ENCODE data around the gene CEACAM19. TPM values are rescaled to one million over a fixed set of nuclear protein-coding genes. Genes with fewer than 3 reads are reported as not detected.

Gene CEACAM19
- total and polyA plus RNA-seq, 2 donors (not counting 3 experiments of a cell fraction or from before 2014, with no cell fraction given) = 9.9 to 14.5 TPM

DNA sequence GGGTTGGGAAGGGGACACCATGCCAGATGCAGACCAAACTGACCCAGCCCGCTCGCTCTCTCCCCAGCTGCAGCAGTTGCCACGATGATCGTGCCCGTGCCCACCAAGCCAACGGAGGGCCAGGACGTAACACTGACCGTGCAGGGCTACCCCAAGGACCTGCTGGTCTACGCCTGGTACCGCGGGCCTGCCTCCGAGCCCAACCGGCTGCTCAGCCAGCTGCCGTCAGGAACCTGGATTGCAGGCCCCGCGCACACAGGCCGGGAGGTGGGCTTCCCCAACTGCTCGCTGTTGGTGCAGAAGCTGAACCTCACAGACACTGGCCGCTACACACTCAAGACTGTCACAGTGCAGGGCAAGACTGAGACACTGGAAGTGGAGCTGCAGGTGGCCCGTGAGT lies 36.5 kb downstream of the CEACAM19 start:
- no peaks in the 10 kb centered on the region for H3K27me3 ChIP-seq (ENCODE audit: control insufficient read depth in 2 of 2, insufficient read depth in 2 of 2, low read length in 2 of 2)
- H3K79me2 ChIP-seq (ENCODE audit: control insufficient read depth, insufficient read depth, low read length) = no peaks in the 10 kb centered on the region
- H2AFZ ChIP-seq (ENCODE audit: low read depth, low read length) = no peak overlapping the region
- H4K20me1 ChIP-seq (replicated peaks; ENCODE audit: control insufficient read depth, extremely low read depth, insufficient read depth, low read length) = no peaks in the 10 kb centered on the region
- no peak for DNase-seq (ENCODE audit: low read depth, low spot score)
- POLR2A ChIA-PET = no interaction called here
- no peak overlapping the region for H3K27ac ChIP-seq (ENCODE audit: insufficient read depth, low read depth, low read length)
- dilution Hi-C loops (cut with MboI; ENCODE audit: extremely low pct_ligation_motif_present, low sequenced_read_pairs) (no loop called here), intact Hi-C loops (cut with micrococcal nuclease) (no loop called here)
- peaks cover 2% of the 10 kb centered on the region for H3K4me1 ChIP-seq (ENCODE audit: control insufficient read depth, extremely low read depth, insufficient read depth, low read length)
- BruUV-seq (replicated peaks) = no TSS peak
- no peaks in the 10 kb centered on the region for H3K9me3 ChIP-seq (replicated peaks; ENCODE audit: control insufficient read depth, insufficient read depth, low read length)
- TF ChIP-seq GATA2 (IDR thresholded peaks at IDR 0.05; ENCODE audit: insufficient read depth, insufficient read length, low read depth, low read length) (no peak), POLR2AphosphoS5 (IDR thresholded peaks at IDR 0.05; ENCODE audit: insufficient read depth, low read depth, low read length) (no peak), FOS (IDR thresholded peaks at IDR 0.05; ENCODE audit: borderline replicate concordance, insufficient read depth, low read length) (no peak), MYC (IDR thresholded peaks at IDR 0.05; ENCODE audit: low read depth, low read length) (no peak), EZH2 (IDR thresholded peaks at IDR 0.05; ENCODE audit: borderline replicate concordance, low read depth, low read length, severe bottlenecking) (no peak), JUN (IDR thresholded peaks at IDR 0.05; ENCODE audit: borderline replicate concordance, insufficient read depth, insufficient read length, low read depth) (no peak), POLR2A (IDR thresholded peaks at IDR 0.05; ENCODE audit: low read depth, low read length) (no peak)
- TF ChIP-seq, protein P1, sequence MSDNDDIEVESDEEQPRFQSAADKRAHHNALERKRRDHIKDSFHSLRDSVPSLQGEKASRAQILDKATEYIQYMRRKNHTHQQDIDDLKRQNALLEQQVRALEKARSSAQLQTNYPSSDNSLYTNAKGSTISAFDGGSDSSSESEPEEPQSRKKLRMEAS (IDR thresholded peaks at IDR 0.05; ENCODE audit: insufficient read depth, insufficient read length) = no peak
- TF ChIP-seq, protein P2, sequence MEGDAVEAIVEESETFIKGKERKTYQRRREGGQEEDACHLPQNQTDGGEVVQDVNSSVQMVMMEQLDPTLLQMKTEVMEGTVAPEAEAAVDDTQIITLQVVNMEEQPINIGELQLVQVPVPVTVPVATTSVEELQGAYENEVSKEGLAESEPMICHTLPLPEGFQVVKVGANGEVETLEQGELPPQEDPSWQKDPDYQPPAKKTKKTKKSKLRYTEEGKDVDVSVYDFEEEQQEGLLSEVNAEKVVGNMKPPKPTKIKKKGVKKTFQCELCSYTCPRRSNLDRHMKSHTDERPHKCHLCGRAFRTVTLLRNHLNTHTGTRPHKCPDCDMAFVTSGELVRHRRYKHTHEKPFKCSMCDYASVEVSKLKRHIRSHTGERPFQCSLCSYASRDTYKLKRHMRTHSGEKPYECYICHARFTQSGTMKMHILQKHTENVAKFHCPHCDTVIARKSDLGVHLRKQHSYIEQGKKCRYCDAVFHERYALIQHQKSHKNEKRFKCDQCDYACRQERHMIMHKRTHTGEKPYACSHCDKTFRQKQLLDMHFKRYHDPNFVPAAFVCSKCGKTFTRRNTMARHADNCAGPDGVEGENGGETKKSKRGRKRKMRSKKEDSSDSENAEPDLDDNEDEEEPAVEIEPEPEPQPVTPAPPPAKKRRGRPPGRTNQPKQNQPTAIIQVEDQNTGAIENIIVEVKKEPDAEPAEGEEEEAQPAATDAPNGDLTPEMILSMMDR (IDR thresholded peaks at IDR 0.05; ENCODE audit: extremely low read depth in 1 of 2, insufficient read depth in 1 of 2, low read depth in 1 of 2, low read length in 2 of 2) = no peak
- CTCF ChIA-PET = interaction anchor here (1.2 kb wide), 1 partner anchor 16 kb away, joined by 4 read pairs; no protein-coding TSS in a partner anchor
- H3K9ac ChIP-seq (replicated peaks; ENCODE audit: extremely low read depth, insufficient read depth, low read length) = no peak overlapping the region
- H3K9me1 ChIP-seq (replicated peaks; ENCODE audit: control insufficient read depth, extremely low read depth, insufficient read depth, low read length) = no peaks in the 10 kb centered on the region
- FAIRE-seq = no peak
- no peak overlapping the region for H3K4me2 ChIP-seq (ENCODE audit: insufficient read depth, low read length)
- no peaks in the 10 kb centered on the region for H3K36me3 ChIP-seq (ENCODE audit: control insufficient read depth in 2 of 2, extremely low read depth in 1 of 2, insufficient read depth in 2 of 2, low read length in 2 of 2)
- no peak overlapping the region for H3K4me3 ChIP-seq (replicated peaks in 1 of 3; ENCODE audit: insufficient read depth in 1 of 3, low read depth in 1 of 3, low read length in 3 of 3)
